ENCODE measurements around the gene KCNE4.

- no peak for TF ChIP-seq EZH2 (optimal IDR thresholded peaks at IDR 0.05; ENCODE audit: low read depth, low read length)
- TF ChIP-seq CTCF (IDR thresholded peaks at IDR 0.05; ENCODE audit: low read length): no peak
- no peak for TF ChIP-seq EZH2phosphoT487 (IDR thresholded peaks at IDR 0.05; ENCODE audit: low read length)
These were observed 47.6 kb downstream of the KCNE4 start for GRCh38 chr2:223099561-223099960.
